GM19395 (cell line): Measurements from ENCODE around the gene TAMM41.
"Not testable (repeated sequence)": the region's sequence is repeated elsewhere in the genome, so short reads cannot be mapped to it uniquely, and the experiment has no call there.

Experiments
- ATAC-seq: cut with Tn5 transposase; IDR thresholded peaks from one replicate; pipeline ENCODE4 v1.9.1; 2021; ENCODE audit warnings: mild to moderate bottlenecking, moderate library complexity; ENCODE audit not compliant: unreplicated experiment

Gene TAMM41

GRCh38 chr3:11815111-11815510 is 31.6 kb downstream of the TAMM41 start:
- ATAC-seq = no peak

- ATAC-seq = no peak
Measured at GRCh38 chr3:11814663-11815062, 32.0 kb downstream of the TAMM41 start.

GRCh38 chr3:11810276-11810675 is 36.4 kb downstream of the TAMM41 start:
- no peak for ATAC-seq

- ATAC-seq = no peak
Measured at GRCh38 chr3:11808231-11808630, 38.5 kb downstream of the TAMM41 start.

- no peak for ATAC-seq
Measured at GRCh38 chr3:11807686-11808085, 39.0 kb downstream of the TAMM41 start.

GRCh38 chr3:11805716-11806115 is 41.0 kb downstream of the TAMM41 start:
- ATAC-seq = no peak

GRCh38 chr3:11803977-11804892 is 42.5 kb downstream of the TAMM41 start:
- ATAC-seq = peak; percentile 63

- ATAC-seq = no peak
Measured at GRCh38 chr3:11799791-11800190, 46.9 kb downstream of the TAMM41 start.

- no peak for ATAC-seq
Measured at GRCh38 chr3:11794927-11795326, 51.8 kb downstream of the TAMM41 start.

GRCh38 chr3:11791339-11792200 is 55.1 kb downstream of the TAMM41 start:
- ATAC-seq = no peak

GRCh38 chr3:11789412-11789811 is 57.3 kb downstream of the TAMM41 start:
- no peak for ATAC-seq

GRCh38 chr3:11784971-11785377 is 61.7 kb downstream of the TAMM41 start:
- peak; percentile 69 for ATAC-seq

GRCh38 chr3:11780341-11780740 is 66.3 kb downstream of the TAMM41 start:
- ATAC-seq = no peak

GRCh38 chr3:11779626-11780025 is 67.1 kb downstream of the TAMM41 start:
- no peak for ATAC-seq

- no peak for ATAC-seq
Measured at GRCh38 chr3:11778248-11778647, 68.4 kb downstream of the TAMM41 start.

- ATAC-seq = no peak
Measured at GRCh38 chr3:11776346-11776745, 70.3 kb downstream of the TAMM41 start.

GRCh38 chr3:11775493-11775892 is 71.2 kb downstream of the TAMM41 start:
- no peak for ATAC-seq

- ATAC-seq = no peak
Measured at GRCh38 chr3:11774296-11774877, 72.3 kb downstream of the TAMM41 start.

- ATAC-seq = not testable (repeated sequence)
Measured at GRCh38 chr3:11771931-11772330, 74.8 kb downstream of the TAMM41 start.

GRCh38 chr3:11770477-11771391 is 76.0 kb downstream of the TAMM41 start:
- peak; percentile 99 for ATAC-seq
